Stimulated activated naive CD8-positive, alpha-beta T cell treated with anti-CD3 and anti-CD28 coated beads, Interleukin-15, Interleukin-2, amounts not matched to agents 100 ng/mL and 50 ng/mL, for 24 hours (primary cell): Measurements from ENCODE around the gene NME4.

ENCODE experiments used
- H3K27ac Mint-ChIP-seq: one replicate; pipeline ENCODE4 v1.8.0; 2021; ENCODE audit warnings: mild to moderate bottlenecking, mixed read lengths
- H3K27me3 Mint-ChIP-seq: one replicate; pipeline ENCODE4 v1.8.0; 2021; ENCODE audit warnings: mixed read lengths
- H3K36me3 Mint-ChIP-seq: one replicate; pipeline ENCODE4 v1.8.0; 2021; ENCODE audit warnings: low read depth, mixed read lengths
- H3K4me1 Mint-ChIP-seq: one replicate; pipeline ENCODE4 v1.8.0; 2021; ENCODE audit warnings: low read depth, mixed read lengths
- H3K4me3 Mint-ChIP-seq: one replicate; pipeline ENCODE4 v1.8.0; 2021; ENCODE audit warnings: mild to moderate bottlenecking, mixed read lengths
- H3K9me3 Mint-ChIP-seq: one replicate; pipeline ENCODE4 v1.8.0; 2021; ENCODE audit warnings: mixed read lengths

Gene NME4

DNA sequence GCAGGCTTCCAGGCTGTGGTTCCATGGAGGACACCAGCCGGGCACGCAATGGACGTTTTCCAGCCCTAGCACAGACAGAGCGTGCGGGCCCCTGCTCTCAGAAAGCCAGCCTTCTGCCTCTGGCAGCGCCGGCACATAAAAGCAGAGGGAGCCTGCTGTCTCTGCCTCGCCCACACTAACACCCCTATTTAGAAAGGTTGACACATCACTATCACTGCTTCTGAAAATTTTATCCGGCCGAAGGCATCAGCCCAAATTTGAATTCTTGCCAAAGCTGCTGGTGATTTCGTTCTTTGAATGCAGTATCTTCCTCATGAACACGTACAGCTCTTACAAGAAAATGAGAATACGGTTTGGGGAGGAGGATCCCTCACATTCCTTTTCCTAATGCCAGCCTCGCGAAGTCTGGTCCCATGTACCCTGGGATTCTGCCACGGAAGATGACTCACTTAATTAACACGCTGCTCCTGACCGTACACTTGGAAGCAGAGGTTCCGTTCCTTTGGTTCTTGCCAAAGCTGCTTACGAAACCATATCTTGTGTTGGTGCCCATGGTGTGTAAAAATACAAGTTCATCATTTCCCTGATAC is 27.1 kb downstream of the NME4 start:
- no peak overlapping the region for H3K27ac Mint-ChIP-seq

GRCh38 chr16:424623-425081 is 27.7 kb downstream of the NME4 start:
- Mint-ChIP-seq H3K27ac (no peak overlapping the region), H3K4me3 (peak overlapping the region; percentile 81), H3K36me3 (no peaks in the 10 kb centered on the region), H3K9me3 (no peaks in the 10 kb centered on the region), H3K27me3 (peaks cover 12% of the 10 kb centered on the region), H3K4me1 (peaks cover 29% of the 10 kb centered on the region)

More for the DNA sequence above, 27.1 kb downstream of the NME4 start:
- Mint-ChIP-seq H3K36me3 (no peaks in the 10 kb centered on the region), H3K27me3 (peaks cover 12% of the 10 kb centered on the region), H3K9me3 (no peaks in the 10 kb centered on the region), H3K4me1 (peaks cover 29% of the 10 kb centered on the region), H3K4me3 (peak overlapping the region; percentile 81)

- peaks cover 12% of the 10 kb centered on the region for H3K27me3 Mint-ChIP-seq
- no peaks in the 10 kb centered on the region for H3K36me3 Mint-ChIP-seq
- H3K4me3 Mint-ChIP-seq, result peak within 1 kb of the TSS; percentile 83
- peaks cover 29% of the 10 kb centered on the region for H3K4me1 Mint-ChIP-seq
- no peaks in the 10 kb centered on the region for H3K9me3 Mint-ChIP-seq
- peak within 1 kb of the TSS; percentile 61 for H3K27ac Mint-ChIP-seq
These were observed 28.2 kb downstream of the NME4 start, which contains the start of gene RAB11FIP3 for GRCh38 chr16:425082-425718. TSS of gene RAB11FIP3 (plus strand) at chr16:425649. CDS start at chr16:426007, 358 bp downstream.

- peaks cover 29% of the 10 kb centered on the region for H3K4me1 Mint-ChIP-seq
- H3K9me3 Mint-ChIP-seq, result no peaks in the 10 kb centered on the region
- H3K4me3 Mint-ChIP-seq, result peak overlapping the region; percentile 81
- H3K27me3 Mint-ChIP-seq, result peaks cover 12% of the 10 kb centered on the region
- H3K27ac Mint-ChIP-seq, result no peak overlapping the region
- peaks cover under 1% of the 10 kb centered on the region for H3K36me3 Mint-ChIP-seq
These were observed 28.7 kb downstream of the NME4 start for GRCh38 chr16:425740-426114.

- peaks cover 29% of the 10 kb centered on the region for H3K4me1 Mint-ChIP-seq
- peak overlapping the region; percentile 58 for H3K27ac Mint-ChIP-seq
- no peaks in the 10 kb centered on the region for H3K9me3 Mint-ChIP-seq
- peaks cover 12% of the 10 kb centered on the region for H3K27me3 Mint-ChIP-seq
- H3K4me3 Mint-ChIP-seq, result peak overlapping the region; percentile 83
- H3K36me3 Mint-ChIP-seq, result peaks cover 4% of the 10 kb centered on the region
These were observed 29.3 kb downstream of the NME4 start for GRCh38 chr16:426115-426905.

GRCh38 chr16:426906-427249 is 29.9 kb downstream of the NME4 start:
- H3K4me3 Mint-ChIP-seq, result peak overlapping the region; percentile 83
- peaks cover 12% of the 10 kb centered on the region for H3K27me3 Mint-ChIP-seq
- H3K9me3 Mint-ChIP-seq, result no peaks in the 10 kb centered on the region
- peaks cover 4% of the 10 kb centered on the region for H3K36me3 Mint-ChIP-seq
- peaks cover 29% of the 10 kb centered on the region for H3K4me1 Mint-ChIP-seq
- peak overlapping the region; percentile 58 for H3K27ac Mint-ChIP-seq

GRCh38 chr16:427250-427649 is 30.3 kb downstream of the NME4 start:
- peaks cover 4% of the 10 kb centered on the region for H3K36me3 Mint-ChIP-seq
- peaks cover 29% of the 10 kb centered on the region for H3K4me1 Mint-ChIP-seq
- H3K27me3 Mint-ChIP-seq, result peaks cover 12% of the 10 kb centered on the region
- no peaks in the 10 kb centered on the region for H3K9me3 Mint-ChIP-seq
- H3K4me3 Mint-ChIP-seq, result peak overlapping the region; percentile 83
- peak overlapping the region; percentile 58 for H3K27ac Mint-ChIP-seq

DNA sequence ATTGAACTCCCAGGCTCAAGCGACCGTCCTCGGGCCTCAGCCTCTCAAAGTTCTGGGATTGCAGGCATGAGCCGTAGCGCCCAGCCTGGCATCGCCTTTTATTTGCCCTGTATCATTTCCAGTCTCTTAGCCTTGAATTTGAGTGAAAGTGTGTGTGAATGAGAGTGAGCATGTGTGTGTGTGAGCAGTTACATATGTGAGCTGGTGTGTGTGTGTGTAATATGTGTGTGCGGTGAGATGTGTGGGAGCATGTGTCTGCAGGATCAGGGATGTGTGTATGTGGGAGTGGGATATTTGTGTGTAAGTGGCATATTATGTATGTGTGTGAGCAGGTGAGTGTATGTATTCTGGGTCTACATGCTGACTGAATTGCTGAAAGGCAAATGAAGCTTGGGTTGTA is 33.9 kb downstream of the NME4 start:
- H3K4me1 Mint-ChIP-seq, result peaks cover 20% of the 10 kb centered on the region
- H3K36me3 Mint-ChIP-seq, result peaks cover 9% of the 10 kb centered on the region
- H3K27ac Mint-ChIP-seq, result no peak overlapping the region
- H3K9me3 Mint-ChIP-seq, result no peaks in the 10 kb centered on the region
- H3K4me3 Mint-ChIP-seq, result no peak overlapping the region
- no peaks in the 10 kb centered on the region for H3K27me3 Mint-ChIP-seq

DNA sequence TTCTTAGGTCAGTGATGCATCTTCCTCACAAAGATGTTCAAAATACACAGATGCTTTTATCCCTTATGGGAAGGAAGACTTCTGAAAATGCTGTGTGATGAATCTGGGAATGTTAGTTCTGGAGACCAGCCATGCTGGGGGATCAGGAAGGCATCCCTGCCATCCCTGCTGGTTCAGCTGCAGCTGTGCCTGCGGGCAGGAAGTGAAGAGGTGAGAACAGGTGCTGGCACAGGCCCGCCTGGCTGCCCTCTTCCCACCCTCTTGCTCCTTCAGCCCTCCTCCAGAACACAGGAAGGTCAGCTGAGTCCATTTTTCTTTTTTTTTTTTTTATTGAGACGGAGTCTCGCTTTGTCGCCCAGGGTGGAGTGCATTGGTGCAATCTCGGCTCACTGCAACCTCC is 43.6 kb downstream of the NME4 start:
- H3K27me3 Mint-ChIP-seq, result no peaks in the 10 kb centered on the region
- no peak overlapping the region for H3K4me3 Mint-ChIP-seq
- H3K36me3 Mint-ChIP-seq, result peaks cover 15% of the 10 kb centered on the region
- H3K27ac Mint-ChIP-seq, result no peak overlapping the region
- H3K4me1 Mint-ChIP-seq, result peaks cover 3% of the 10 kb centered on the region
- H3K9me3 Mint-ChIP-seq, result no peaks in the 10 kb centered on the region

GRCh38 chr16:441447-441846 is 44.4 kb downstream of the NME4 start:
- H3K27ac Mint-ChIP-seq, result no peak overlapping the region
- no peak overlapping the region for H3K4me3 Mint-ChIP-seq
- no peaks in the 10 kb centered on the region for H3K27me3 Mint-ChIP-seq
- no peaks in the 10 kb centered on the region for H3K9me3 Mint-ChIP-seq
- peaks cover 3% of the 10 kb centered on the region for H3K4me1 Mint-ChIP-seq
- peaks cover 15% of the 10 kb centered on the region for H3K36me3 Mint-ChIP-seq

DNA sequence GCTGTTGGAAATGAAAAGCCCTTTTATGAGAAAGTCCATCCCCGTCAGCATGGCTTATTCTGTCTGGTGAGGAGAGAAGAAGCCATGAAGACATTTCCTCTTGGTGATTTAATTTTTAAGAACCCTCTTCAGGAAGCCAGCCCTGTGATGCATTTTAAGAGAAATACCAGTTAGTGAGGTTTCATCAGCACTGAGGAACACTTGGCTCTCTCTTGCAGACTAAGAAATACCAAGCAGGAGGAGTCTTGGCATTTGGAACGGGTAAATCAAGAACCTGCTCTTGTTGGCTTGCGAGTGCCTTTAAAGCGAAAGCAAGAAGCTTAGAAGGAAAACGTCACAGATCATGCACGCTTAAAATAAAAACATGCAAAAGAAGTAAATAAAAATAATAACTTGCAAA is 46.0 kb downstream of the NME4 start:
- no peak overlapping the region for H3K27ac Mint-ChIP-seq
- H3K4me1 Mint-ChIP-seq, result peaks cover 3% of the 10 kb centered on the region
- no peaks in the 10 kb centered on the region for H3K9me3 Mint-ChIP-seq
- H3K36me3 Mint-ChIP-seq, result peaks cover 15% of the 10 kb centered on the region
- no peak overlapping the region for H3K4me3 Mint-ChIP-seq
- no peaks in the 10 kb centered on the region for H3K27me3 Mint-ChIP-seq

DNA sequence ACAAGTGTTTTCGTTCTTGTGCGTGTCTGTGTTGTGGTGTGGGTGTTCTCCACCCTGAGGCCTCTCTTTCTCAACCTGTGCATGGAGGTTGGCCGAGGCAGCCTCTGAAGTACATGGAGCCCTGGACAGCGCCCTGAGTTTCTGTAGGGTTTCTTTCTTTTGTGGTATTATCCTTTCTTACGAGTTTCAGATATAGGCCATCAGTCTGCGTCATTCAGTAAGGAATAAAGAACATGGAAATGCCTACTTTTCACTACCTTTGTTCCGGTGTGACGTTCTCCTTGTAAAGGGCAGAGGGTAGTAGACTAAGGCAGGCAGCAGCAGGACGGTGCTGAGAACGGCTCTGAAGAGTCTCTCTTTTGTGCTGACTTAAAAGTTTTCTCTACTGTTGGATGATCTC is 47.0 kb downstream of the NME4 start:
- peaks cover 15% of the 10 kb centered on the region for H3K36me3 Mint-ChIP-seq
- peaks cover 3% of the 10 kb centered on the region for H3K4me1 Mint-ChIP-seq
- H3K9me3 Mint-ChIP-seq, result no peaks in the 10 kb centered on the region
- no peak overlapping the region for H3K4me3 Mint-ChIP-seq
- H3K27ac Mint-ChIP-seq, result no peak overlapping the region
- no peaks in the 10 kb centered on the region for H3K27me3 Mint-ChIP-seq

- Mint-ChIP-seq H3K27me3 (no peaks in the 10 kb centered on the region), H3K27ac (no peak overlapping the region)
These were observed 48.6 kb downstream of the NME4 start for GRCh38 chr16:445566-445965.

More at GRCh38 chr16:445566-445965, 48.6 kb downstream of the NME4 start:
- H3K36me3 Mint-ChIP-seq, result peaks cover 11% of the 10 kb centered on the region
- H3K9me3 Mint-ChIP-seq, result no peaks in the 10 kb centered on the region
- H3K4me3 Mint-ChIP-seq, result no peak overlapping the region
- H3K4me1 Mint-ChIP-seq, result peaks cover 3% of the 10 kb centered on the region
